ENCODE results near the gene USP21.

DNA sequence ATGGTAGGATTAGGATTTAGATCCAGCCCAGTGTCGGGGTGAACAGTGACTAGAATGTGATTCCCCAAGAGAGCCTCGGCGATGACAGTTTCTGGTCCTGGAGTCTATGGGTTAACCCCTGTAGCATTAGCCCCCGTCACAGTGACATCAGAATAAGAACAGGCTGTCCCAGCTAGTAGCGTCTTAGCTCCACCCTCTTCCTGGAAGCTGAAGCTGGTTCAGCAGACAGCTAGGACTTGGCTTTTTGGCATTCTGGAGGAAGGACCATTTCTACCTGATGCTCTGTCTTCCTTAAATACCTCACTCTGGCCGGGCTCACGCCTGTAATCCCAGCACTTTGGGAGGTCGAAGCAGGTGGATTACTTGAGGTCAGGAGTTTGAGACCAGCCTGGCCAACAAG lies 47.9 kb downstream of the USP21 start:
- no peak for TF ChIP-seq POLR2AphosphoS5 (IDR thresholded peaks at IDR 0.05; ENCODE audit: low read depth, low read length)
- TF ChIP-seq TAF1 (IDR thresholded peaks at IDR 0.05; ENCODE audit: borderline replicate concordance, insufficient read depth, low read length) = no peak
- TF ChIP-seq SIN3A (IDR thresholded peaks at IDR 0.05; ENCODE audit: borderline replicate concordance, insufficient read depth, low read length) = no peak
- TF ChIP-seq, protein P1, sequence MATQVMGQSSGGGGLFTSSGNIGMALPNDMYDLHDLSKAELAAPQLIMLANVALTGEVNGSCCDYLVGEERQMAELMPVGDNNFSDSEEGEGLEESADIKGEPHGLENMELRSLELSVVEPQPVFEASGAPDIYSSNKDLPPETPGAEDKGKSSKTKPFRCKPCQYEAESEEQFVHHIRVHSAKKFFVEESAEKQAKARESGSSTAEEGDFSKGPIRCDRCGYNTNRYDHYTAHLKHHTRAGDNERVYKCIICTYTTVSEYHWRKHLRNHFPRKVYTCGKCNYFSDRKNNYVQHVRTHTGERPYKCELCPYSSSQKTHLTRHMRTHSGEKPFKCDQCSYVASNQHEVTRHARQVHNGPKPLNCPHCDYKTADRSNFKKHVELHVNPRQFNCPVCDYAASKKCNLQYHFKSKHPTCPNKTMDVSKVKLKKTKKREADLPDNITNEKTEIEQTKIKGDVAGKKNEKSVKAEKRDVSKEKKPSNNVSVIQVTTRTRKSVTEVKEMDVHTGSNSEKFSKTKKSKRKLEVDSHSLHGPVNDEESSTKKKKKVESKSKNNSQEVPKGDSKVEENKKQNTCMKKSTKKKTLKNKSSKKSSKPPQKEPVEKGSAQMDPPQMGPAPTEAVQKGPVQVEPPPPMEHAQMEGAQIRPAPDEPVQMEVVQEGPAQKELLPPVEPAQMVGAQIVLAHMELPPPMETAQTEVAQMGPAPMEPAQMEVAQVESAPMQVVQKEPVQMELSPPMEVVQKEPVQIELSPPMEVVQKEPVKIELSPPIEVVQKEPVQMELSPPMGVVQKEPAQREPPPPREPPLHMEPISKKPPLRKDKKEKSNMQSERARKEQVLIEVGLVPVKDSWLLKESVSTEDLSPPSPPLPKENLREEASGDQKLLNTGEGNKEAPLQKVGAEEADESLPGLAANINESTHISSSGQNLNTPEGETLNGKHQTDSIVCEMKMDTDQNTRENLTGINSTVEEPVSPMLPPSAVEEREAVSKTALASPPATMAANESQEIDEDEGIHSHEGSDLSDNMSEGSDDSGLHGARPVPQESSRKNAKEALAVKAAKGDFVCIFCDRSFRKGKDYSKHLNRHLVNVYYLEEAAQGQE (IDR thresholded peaks at IDR 0.05; ENCODE audit: insufficient read depth in 1 of 2, low read depth in 2 of 2, low read length in 2 of 2) = no peak

All from PFSK-1 (cell line).